Hematopoietic multipotent progenitor cell treated with erythropoietin and hydrocortisone succinate and interleukin-3 and kit ligand, for 15 days (in vitro differentiated cells): ENCODE data around the gene SLC44A1.
"Not testable (repeated sequence)": the region's sequence is repeated elsewhere in the genome, so short reads cannot be mapped to it uniquely, and the experiment has no call there.

Experiments
- DNase-seq: peaks from one replicate; pipeline ENCODE4 v3.0.0-alpha.2; 2015; ENCODE audit warnings: low spot score

The SLC44A1 gene

DNA sequence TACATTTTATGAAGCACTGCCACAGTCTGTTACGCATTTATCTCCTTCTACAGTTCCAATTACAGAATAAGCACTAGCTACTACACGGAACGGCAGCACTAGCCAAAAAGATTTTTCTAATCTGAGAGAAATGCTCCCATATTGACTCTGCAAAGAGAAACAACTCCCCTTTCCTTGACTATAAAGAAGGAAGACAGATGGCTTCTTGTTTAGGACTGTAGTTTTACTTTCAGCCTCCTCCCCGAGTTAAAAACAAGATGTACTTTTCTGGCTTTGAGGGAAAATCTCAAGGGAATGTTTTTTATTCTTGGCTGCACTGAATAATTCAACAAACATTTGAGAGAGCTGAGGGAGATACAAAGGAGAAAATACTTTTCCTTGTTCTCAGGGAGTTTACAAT lies 1.9 kb upstream of the SLC44A1 start:
- no peak for DNase-seq

DNA sequence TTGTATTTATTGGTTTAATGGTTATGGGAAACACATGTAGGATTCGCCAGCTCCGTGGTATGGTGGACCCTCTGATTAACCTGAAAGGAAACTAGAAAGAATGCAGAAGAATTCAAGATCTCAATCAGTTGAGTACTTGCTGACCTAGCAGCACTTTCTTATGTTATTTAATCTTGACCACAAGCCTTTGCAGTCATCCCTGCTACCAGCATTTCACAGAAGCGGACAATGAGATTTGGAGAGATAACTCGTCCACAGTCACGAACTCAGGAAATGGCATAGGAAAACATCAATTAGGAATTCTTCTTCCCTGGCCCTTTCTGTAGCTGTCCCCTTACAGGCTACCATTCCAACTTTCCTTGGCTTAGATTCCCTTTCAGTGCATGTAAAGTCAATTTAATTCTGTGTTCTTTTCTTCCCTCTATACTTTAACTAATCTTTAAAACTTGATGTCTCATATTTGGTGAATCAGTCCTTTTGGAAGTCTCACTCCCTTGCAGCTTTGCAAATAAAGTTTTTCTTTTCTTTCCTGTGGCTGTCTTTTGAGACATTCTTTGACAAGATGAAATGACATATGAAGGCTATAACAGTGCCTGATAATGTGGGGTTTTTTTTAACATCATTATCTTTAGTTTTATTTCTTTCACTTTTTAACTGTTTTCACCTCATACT lies 1.3 kb upstream of the SLC44A1 start:
- no peak for DNase-seq

DNA sequence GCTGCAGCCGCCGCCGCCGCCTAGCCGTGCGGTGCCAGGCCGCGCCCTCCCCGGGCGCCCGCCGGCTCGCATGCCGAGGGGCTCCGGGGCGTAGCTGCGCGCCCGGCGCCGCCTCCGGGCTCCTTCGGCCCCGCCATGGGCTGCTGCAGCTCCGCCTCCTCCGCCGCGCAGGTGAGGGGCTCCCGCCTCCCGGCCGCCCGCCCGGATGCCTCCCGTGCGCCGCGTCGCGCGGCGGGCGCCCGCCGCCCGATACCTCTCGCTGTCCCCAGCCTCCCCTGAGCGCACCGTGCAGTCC lies 230 bp downstream of the SLC44A1 start:
- DNase-seq: no peak

DNA sequence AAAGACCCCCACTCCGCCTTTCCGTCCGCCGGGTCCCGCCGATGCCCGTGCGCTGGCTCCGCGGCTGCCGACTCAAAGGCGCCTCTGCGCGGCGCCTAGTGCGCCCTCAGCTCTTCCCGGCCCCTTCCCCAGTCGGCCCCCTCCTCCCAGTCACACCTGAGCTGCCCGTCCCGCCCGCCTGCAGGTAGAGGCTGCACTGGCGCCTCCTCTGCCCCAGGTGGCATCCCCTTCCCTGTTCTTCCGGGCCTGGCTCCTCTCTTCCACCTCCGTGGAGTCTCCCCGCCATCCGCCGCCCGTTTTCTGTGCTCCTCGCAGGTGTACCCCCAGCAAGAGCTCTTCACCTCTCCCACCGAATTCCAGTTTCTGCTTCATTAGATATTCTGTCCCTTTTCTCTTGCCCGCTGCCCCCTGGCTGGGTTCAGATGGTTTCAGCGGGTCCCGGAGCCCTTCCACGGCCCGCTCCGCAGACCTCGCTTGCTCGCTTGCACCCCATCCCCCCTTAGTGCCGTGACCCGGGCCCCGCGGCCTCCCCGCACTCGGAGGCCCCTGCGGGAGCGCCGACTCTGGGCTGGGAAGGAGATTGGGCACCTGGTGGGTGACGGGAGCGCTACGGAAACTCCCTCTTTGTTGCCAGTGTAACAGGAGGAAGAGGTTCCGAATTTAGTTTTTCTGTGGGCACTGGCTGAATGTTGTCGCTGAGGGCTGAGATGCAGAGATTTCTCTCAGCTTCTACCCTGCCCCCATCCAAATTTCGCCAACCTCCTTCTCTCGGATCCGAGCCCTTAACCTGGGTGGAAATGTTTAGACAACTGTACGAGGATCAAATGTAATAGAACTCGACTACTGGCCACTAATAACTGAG lies 809 bp downstream of the SLC44A1 start:
- DNase-seq: no peak

DNA sequence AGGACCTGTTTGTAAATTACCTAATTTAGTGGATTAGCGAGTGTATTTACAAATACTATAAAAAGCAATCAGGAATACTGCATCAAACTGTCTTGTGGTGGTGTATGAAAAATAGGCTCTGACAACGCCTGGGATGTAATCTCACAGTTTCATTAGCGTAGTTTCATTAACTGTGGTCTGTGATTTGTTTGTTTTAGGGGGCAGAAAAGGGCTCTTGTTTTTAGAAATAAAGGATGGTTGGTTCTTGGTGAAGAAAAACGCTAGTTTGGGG lies 1.4 kb downstream of the SLC44A1 start:
- no peak for DNase-seq

DNA sequence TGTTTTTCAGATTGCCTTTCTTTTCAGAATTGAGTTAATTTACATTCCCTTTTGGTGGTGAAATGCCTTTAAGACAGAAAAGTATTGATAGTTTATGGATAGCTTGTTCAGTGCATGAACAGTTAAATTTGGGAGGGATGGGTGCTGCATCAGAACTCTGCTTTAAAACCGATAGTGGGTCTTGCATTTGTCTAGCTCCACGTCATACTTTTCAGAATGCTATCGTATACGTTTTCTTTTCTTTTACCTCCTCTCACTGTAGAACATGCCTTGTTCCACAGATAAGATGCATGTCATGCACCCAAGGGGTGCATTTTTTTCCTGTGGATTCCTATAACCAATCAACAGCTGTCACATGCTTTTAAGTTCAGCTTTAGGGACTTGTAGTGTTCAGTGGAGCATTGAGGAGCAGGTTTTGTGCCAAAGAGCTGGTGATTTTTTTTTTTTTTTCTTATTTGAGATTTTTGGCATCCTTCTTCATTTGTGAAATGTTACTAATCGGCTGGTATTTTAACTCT lies 2.3 kb downstream of the SLC44A1 start:
- no peak for DNase-seq

DNA sequence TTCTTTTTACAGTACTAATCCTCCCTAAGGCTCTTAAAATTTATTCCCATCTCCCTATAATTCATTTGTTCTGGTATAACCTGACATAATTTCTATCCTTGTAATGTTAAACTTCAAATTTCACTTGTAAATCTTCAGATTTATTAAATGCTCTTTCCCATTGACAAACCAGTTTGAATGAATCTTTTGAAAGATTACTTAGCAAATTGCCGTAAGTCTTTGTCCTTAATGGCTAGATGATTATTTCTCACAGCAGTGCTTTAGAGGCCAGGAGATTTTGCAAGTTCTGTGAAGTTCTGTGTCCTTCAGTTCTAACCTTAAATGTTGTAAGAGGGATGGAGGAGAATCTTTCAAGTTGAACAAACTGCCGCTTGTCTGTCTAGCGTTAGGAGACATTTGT lies 4.2 kb downstream of the SLC44A1 start:
- no peak for DNase-seq

DNA sequence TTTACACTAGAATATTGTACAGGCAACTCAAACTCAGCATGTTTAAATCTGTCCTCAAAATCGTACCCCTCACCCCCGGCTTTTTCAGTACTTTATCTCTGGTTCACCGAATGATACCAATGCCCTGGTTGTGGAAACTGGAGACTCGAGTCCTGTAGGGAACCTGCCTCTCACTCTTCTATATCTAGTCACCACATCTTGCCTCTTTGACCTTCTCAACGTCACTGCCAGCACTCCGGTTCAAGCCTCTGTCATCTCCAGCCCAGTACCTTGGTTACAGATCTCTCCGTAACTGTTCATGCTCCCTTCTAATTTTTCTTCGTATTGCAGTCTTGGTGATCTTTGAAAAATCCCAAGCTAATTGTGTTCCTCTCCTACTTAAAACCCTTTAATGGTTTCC lies 6.7 kb downstream of the SLC44A1 start:
- no peak for DNase-seq

DNA sequence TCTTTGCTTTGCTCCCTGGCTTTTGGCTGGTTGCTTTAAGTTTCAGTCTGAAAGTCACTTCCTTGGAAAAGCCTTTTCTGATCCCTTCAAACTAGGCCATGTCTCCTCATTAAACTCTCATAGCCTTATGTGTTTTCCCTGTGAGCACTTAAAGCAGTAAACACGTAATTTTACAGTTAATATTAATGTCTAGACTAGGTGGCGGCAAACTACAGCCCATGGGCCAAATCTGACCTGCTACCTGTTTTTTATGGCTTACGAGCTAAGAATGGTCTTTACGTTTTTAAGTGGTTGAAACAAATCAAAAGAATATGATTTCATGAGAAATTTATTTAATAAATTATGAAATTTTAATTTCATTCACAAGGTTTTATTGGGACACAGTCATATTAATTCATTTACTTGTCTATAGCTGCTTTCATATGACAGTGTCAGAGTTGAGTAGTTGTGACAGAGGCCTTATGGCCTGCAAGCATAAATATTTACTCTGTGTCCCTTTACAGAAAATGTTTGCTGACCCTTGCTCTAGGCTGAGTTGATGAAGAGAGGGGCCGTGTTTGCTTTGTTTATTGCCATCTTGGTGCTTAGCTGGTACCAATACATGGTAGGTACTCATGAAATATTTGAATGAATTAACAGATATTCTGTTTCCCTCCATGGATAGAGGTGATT lies 7.4 kb downstream of the SLC44A1 start:
- DNase-seq: no peak

DNA sequence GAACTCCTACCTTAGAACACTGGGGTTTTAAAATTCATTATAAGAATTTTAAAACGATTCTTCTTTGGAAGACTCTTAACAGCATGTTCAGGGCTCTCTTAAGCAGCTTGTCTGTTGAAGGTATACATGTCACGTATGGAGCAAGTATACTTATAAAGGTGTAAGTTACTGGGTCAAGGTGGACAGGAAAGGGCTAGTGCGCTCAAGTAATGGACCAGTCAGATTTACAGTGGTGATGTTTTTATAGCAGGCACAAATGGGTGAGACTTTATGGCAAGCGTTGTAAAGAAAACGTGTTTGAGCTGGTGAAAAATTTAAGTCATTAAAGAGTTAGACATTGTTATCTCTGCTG lies 7.9 kb downstream of the SLC44A1 start:
- DNase-seq: no peak

DNA sequence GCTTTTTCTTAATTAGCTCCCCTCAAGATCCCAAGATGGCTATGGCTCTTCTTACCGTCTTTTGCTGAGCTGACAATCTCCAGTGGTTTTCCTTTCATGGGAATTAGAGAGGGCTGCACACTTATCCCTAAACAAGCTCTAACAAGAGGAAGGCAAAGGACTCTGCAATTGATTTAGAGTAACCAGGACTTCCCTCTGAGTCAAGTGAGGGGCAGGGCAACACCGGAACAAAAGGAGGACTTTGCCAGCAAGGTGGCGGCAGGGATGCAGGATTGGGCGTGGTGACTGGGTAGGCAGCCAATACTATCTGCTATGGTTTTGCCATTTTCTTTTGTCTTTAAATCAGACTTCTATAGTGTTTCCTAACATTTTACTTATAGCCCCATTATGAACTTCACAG lies 9.8 kb downstream of the SLC44A1 start:
- DNase-seq: no peak

DNA sequence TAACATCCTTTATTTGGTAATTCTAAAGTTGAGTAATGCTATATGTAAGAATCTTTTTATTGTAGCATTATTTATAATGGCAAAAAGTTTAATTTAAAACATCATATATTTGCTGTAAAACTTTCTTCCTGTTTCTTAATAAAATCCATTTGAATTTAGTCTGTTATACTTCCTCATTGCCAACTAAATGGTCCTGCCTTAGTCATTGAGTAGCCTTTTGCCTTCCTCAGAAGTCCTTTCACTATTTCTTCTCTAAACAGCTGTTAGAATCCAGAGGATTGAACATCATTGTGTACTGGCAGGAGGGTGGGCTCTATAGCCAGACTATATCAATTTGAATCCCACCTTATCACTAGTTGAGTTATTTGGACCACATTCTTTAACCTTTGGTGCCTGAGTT lies 11.0 kb downstream of the SLC44A1 start:
- DNase-seq: no peak

DNA sequence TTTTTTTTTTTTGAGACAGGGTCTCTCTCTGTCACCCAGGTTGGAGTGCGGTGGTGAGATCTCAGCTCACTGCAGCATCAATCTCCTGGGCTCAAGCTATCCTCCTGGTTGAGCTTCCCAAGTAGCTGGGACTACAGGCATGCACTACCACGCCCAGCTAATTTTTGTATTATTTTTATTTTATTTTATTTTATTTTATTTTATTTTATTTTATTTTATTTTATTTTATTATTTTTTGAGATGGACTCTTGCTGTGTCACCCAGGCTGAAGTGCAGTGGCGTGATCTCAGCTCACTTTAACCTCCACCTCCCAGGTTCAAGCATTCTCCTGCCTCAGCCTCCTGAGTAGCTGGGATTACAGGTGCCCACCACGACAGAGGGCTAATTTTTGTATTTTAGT lies 12.1 kb downstream of the SLC44A1 start:
- not testable (repeated sequence) for DNase-seq

DNA sequence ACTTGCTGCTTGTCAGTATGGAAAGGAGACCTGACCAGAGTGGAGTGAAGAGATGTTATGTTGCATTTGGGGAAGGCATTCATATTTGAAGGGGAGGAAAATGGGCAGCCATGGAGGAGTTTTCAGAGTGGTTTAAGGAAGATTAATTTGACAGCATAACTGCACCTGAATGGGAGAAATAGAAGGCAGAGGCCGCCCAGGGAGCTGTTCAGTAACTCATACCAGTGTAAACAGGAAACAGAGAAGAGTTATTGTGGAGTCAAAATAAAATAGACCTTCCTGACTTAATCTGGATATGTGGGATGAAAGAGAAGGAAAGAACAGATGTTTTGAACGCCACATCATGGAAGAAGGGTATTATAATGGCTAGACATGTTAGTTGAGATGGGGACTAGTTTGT lies 13.4 kb downstream of the SLC44A1 start:
- DNase-seq: no peak

DNA sequence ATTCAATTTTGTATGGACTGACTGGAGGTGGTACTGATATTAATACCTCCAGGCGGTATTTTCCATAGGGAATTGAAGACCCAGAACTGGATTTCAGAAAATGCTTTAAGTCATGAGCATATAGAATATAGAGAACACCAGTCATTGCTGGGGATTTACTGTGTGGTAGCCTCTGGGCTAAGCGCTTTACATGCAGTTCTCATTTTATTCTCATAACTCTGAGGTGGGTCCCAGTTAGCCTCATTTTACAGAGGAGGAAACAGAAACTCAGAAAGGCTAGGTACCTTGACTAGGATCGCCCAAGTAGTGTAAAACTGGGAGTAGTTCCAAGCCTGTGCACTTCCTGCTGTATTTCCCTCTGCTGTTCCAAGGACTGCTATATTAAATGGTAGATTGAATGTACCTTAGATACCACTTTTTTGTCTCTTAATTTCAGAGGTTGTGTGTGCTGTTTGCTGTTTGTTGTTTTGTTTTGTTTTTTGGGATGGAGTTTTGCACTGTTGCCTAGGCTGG lies 13.8 kb downstream of the SLC44A1 start:
- no peak for DNase-seq

DNA sequence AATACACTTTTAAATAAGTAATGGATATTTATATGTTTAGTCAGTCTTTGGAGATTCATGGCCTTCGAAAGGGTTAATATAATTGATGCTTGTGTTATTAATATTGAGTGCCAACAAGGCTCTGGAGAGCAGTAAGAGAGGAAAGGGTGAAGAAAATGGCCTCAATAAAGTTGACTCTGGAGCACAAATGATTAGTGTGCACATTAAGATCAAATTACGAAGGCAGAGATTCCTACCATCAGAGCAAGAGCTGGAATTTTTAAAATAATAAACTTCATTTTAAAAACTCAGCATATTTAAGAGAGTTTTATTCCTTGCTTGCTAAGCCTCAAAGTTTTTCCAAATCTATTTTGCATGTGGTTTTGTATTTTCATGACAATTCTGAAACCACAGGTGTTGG lies 14.8 kb downstream of the SLC44A1 start:
- DNase-seq: no peak

DNA sequence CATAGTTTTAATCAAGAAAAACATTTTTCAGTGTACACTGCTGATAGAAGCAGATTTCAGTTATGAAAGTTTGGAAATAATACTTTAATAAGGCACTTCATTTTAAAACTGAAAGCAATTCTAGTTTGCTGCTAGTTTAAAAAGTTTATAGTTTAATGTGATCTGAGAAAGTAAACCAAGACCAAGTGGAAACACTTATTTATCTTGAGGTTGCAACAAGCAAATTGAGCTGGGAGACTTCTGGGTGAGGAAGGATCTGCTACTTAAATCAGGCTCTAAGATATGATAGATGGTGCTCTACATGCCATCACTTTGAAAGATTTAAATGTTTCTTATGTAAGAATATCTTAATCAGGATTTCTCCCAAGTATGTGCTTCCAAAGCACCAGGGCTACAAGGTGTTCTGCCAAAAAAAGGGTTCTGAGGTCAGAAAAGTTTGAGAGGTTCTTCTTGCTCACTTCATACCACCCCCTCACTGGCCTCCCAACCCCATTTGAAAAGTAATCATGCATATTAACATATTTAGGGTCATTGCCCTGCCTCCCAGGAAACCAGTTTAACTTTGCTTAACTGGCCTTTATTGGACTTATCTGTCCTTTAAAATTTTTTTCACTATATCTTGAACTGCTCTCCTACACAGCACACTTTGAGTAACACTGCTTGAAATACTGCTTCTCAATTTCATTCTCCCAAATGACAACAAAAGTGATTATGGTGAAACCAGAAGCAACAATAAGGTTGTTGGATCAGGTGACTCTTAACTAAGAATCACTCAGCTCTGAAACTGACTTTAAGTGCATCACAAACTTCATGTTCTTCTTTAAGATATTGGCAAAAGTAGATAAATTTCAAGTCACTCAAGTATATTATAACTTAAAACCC lies 15.5 kb downstream of the SLC44A1 start:
- DNase-seq: no peak

DNA sequence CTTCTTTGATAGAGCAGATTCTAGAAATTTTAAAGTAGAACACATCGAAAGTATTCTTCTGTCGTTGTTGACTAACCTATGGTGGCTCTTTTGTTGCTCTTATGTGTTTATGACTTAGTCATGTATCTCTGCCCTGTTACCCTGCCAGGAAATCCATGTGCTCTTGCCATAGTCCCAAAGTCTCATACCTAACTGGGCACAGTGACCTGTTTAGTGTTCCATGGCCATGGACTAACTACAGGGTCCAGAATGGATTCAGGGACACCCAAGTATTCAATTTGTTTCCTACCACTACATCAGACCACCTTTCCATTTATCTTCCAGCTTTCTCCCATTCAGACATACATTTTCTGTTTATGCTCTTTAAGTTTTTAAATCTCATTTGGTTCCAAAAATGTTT lies 18.0 kb downstream of the SLC44A1 start:
- no peak for DNase-seq

DNA sequence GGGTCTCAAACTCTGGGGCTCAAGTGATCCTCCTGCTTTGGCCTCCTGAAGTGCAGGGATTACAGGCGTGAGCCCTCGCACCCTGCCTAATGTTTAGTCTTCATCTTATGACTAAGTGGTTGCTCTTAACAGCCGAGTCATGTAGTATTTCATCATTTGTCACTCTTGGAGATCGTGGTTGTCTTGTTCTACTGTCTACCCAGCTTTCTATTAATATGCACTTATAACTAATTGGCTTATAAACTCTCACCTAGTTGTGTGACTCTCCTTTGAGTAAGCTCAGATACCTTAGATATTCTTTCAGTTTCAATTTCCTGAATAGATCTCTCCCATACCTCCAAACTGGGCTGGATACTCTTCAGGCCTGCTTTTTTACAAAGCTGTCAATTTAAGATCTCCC lies 19.9 kb downstream of the SLC44A1 start:
- DNase-seq: no peak

DNA sequence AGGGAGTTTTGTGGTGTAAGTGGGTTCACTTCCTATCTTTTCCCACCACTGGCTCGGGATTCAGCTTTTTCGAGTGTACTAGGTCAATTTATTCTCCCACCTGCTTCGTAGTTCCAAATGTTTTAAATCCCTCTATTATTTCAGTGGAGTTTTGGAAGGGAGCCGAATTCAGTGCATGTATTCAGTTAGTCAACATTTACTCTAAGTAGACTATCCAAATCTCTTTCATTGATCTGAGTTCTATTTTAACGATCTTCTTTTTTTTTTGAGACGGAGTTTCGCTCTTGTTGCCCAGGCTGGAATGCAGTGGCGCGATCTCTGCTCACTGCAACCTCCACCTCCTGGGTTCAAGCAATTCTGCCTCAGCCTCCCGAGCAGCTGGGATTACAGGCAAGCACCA lies 23.8 kb downstream of the SLC44A1 start:
- not testable (repeated sequence) for DNase-seq

DNA sequence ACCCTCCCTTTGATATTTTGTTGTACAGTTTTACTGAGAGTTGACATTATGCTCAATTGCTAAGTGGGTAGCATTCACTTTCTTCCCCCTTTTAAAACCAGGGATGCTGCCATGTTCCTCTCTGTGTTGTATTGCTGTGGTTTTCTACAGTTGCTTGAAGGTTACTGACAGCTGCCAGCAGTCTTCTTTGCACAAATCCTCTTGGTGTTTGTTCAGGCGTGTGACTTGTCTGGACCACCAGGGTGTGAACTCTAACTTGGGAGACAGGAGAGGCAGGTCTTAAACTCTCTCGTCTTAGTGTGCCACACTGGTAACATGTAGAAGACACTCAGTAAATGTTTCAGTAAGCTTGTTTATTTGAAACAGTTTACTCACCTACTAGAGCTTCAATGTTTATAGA lies 25.1 kb downstream of the SLC44A1 start:
- no peak for DNase-seq

DNA sequence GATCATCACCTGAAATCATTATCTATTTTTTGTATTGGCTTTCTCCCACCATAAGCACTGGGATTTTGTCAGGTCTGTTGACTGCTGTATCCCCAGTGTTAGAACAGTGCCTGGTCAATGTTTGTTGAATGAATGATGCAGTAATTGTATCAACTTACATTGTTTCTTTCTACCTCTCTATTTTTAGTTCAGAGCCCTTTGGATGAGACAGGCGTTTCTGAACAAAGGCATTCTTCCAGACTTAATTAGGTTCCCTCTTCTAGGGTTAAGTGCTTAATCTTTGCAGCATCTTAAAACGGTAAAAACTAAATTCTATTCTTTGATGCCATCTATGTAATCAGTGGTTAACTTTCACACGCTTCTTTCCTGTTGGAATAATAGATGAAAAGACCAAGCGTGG lies 26.3 kb downstream of the SLC44A1 start:
- no peak for DNase-seq
